Suprapubic skin (tissue), 3 donors: ENCODE results near the gene ANLN.

Experiments
- POLR2A ChIP-seq, 2 donors: fragments of 450-650 bp; IDR thresholded peaks; one replicate each; pipeline ENCODE4 v1.6.1; 2017; ENCODE audit warnings: antibody characterized with exemption in 2 of 2, mild to moderate bottlenecking in 2 of 2, moderate library complexity in 2 of 2
- TF ChIP-seq, protein P1 (sequence below), 2 donors: fragments of 200-600 bp in 1 of 2; fragments of 450-650 bp in 1 of 2; sonication (generic) in 1 of 2; IDR thresholded peaks; one replicate each; pipeline ENCODE4 v1.5.1; 2016 to 2019; ENCODE audit warnings: antibody characterized with exemption in 2 of 2, mild to moderate bottlenecking in 1 of 2, moderate library complexity in 1 of 2

DNA sequence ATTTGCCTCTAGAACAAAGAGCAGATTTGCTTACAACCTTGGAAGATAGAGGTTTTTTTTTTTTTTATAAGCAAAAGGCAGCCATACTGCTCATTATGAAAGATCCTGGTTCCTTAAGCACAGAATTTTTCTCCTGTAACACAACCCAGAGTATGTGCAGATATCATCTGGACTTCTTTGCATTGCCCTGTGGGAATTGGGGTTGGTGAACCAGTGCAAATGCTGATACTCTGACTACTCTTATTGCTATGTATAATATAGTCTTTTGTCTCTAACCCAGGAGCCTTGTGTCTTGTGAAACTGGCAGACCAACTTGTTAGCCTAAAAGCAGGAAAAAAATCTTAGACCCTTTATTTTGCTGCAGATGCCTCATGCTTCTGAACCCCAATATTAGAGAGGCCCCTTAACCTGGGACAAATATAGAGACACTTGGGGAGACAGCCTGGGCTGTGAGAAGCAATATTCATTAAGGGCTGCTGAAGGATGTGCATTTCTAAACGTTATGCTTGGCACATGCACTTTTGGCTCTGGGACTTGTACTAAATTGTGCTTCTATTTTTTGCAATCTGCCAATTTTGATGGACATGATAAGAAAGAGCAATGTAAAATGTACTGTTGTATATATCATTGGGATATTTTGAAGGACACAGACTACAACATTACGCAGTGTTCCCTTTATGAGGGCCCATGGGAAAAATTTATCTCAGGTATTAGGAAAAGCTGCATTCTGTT is 78.9 kb downstream of the ANLN start:
- TF ChIP-seq, protein P1, sequence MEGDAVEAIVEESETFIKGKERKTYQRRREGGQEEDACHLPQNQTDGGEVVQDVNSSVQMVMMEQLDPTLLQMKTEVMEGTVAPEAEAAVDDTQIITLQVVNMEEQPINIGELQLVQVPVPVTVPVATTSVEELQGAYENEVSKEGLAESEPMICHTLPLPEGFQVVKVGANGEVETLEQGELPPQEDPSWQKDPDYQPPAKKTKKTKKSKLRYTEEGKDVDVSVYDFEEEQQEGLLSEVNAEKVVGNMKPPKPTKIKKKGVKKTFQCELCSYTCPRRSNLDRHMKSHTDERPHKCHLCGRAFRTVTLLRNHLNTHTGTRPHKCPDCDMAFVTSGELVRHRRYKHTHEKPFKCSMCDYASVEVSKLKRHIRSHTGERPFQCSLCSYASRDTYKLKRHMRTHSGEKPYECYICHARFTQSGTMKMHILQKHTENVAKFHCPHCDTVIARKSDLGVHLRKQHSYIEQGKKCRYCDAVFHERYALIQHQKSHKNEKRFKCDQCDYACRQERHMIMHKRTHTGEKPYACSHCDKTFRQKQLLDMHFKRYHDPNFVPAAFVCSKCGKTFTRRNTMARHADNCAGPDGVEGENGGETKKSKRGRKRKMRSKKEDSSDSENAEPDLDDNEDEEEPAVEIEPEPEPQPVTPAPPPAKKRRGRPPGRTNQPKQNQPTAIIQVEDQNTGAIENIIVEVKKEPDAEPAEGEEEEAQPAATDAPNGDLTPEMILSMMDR (IDR thresholded peaks at IDR 0.05) = no peak
- TF ChIP-seq POLR2A (IDR thresholded peaks at IDR 0.05) = no peak
